ENCODE data around the gene CAPN2. TPM values are rescaled to one million over a fixed set of nuclear protein-coding genes. Genes with fewer than 3 reads are reported as not detected.
A peak's percentile ranks its signal among the peaks of the same experiment; 100 is the strongest.

The CAPN2 gene
- total RNA-seq, 1 donor from 2014 or later = 151 TPM

GRCh38 chr1:223713546-223714420 is 1.4 kb downstream of the CAPN2 start:
- Mint-ChIP-seq H3K27ac (peak overlapping the region; percentile 84), H3K4me1 (peaks cover 47% of the 10 kb centered on the region), H3K27me3 (ENCODE audit: low read depth) (no peaks in the 10 kb centered on the region), H3K36me3 (peaks cover 7% of the 10 kb centered on the region), H3K9me3 (no peaks in the 10 kb centered on the region), H3K4me3 (peak overlapping the region; percentile 90)
- no peak for TF ChIP-seq CTCF (IDR thresholded peaks at IDR 0.05; ENCODE audit: unreplicated experiment)
- no peak for DNase-seq (ENCODE audit: low spot score in 2 of 2, unreplicated experiment in 2 of 2)

- no peaks in the 10 kb centered on the region for H3K27me3 Mint-ChIP-seq (ENCODE audit: low read depth)
- H3K27ac Mint-ChIP-seq = peak overlapping the region; percentile 84
- peak overlapping the region; percentile 90 for H3K4me3 Mint-ChIP-seq
- H3K4me1 Mint-ChIP-seq = peaks cover 49% of the 10 kb centered on the region
- DNase-seq (ENCODE audit: low spot score in 2 of 2, unreplicated experiment in 2 of 2) = no peak
- no peak for TF ChIP-seq CTCF (IDR thresholded peaks at IDR 0.05; ENCODE audit: unreplicated experiment)
- H3K9me3 Mint-ChIP-seq = no peaks in the 10 kb centered on the region
- peaks cover 10% of the 10 kb centered on the region for H3K36me3 Mint-ChIP-seq
Observed at GRCh38 chr1:223714421-223714724, 2.0 kb downstream of the CAPN2 start.

- no peak for TF ChIP-seq CTCF (IDR thresholded peaks at IDR 0.05; ENCODE audit: unreplicated experiment)
- DNase-seq (ENCODE audit: low spot score in 2 of 2, unreplicated experiment in 2 of 2) = no peak
- Mint-ChIP-seq H3K4me3 (peak overlapping the region; percentile 26), H3K4me1 (peaks cover 51% of the 10 kb centered on the region), H3K9me3 (no peaks in the 10 kb centered on the region), H3K27me3 (ENCODE audit: low read depth) (no peaks in the 10 kb centered on the region), H3K36me3 (peaks cover 15% of the 10 kb centered on the region), H3K27ac (peak overlapping the region; percentile 74)
Observed at GRCh38 chr1:223714849-223715603, 2.7 kb downstream of the CAPN2 start.

GRCh38 chr1:223715604-223716172 is 3.3 kb downstream of the CAPN2 start:
- Mint-ChIP-seq H3K9me3 (no peaks in the 10 kb centered on the region), H3K4me3 (no peak overlapping the region), H3K4me1 (peaks cover 51% of the 10 kb centered on the region), H3K27me3 (ENCODE audit: low read depth) (no peaks in the 10 kb centered on the region), H3K27ac (peak overlapping the region; percentile 74), H3K36me3 (peaks cover 18% of the 10 kb centered on the region)
- DNase-seq (ENCODE audit: low spot score in 2 of 2, unreplicated experiment in 2 of 2) = no peak
- TF ChIP-seq CTCF (IDR thresholded peaks at IDR 0.05; ENCODE audit: unreplicated experiment) = no peak

GRCh38 chr1:223716302-223716862 is 4.0 kb downstream of the CAPN2 start:
- peaks cover 51% of the 10 kb centered on the region for H3K4me1 Mint-ChIP-seq
- H3K27me3 Mint-ChIP-seq (ENCODE audit: low read depth) = no peaks in the 10 kb centered on the region
- no peaks in the 10 kb centered on the region for H3K9me3 Mint-ChIP-seq
- no peak for TF ChIP-seq CTCF (IDR thresholded peaks at IDR 0.05; ENCODE audit: unreplicated experiment)
- no peak overlapping the region for H3K4me3 Mint-ChIP-seq
- peaks cover 22% of the 10 kb centered on the region for H3K36me3 Mint-ChIP-seq
- H3K27ac Mint-ChIP-seq = peak overlapping the region; percentile 2
- DNase-seq (ENCODE audit: low spot score in 2 of 2, unreplicated experiment in 2 of 2) = no peak

Data from mesothelial cell of epicardium (in vitro differentiated cells).